ENCODE results near the gene KRT2. TPM values are rescaled to one million over a fixed set of nuclear protein-coding genes. Genes with fewer than 3 reads are reported as not detected.

The KRT2 gene
- total and polyA plus RNA-seq, 8 donors = not detected

- intact Hi-C loops (cut with DNase I; ENCODE audit: low total_unique reads) = no loop called here
- Histone ChIP-seq H3K27ac (no peak overlapping the region), H3K4me1 (peaks cover 0 to 4% (median 0%) of the 10 kb centered on the region in 4 donors), H3K36me3 (no peaks in the 10 kb centered on the region), H3K27me3 (peaks cover 0 to 59% (median 22%) of the 10 kb centered on the region in 3 donors), H3K4me3 (no peak overlapping the region), H3K9me3 (no peaks in the 10 kb centered on the region)
- DNase-seq = no peak
- TF ChIP-seq POLR2AphosphoS5 (IDR thresholded peaks at IDR 0.05) (no peak), POLR2A (IDR thresholded peaks at IDR 0.05) (no peak), CTCF (IDR thresholded peaks at IDR 0.05) (no peak), EP300 (IDR thresholded peaks at IDR 0.05) (no peak)
- WGBS, 5 donors = 62 to 86% (median 84%) methylated on average over 3 of the region's 3 CpGs
These were observed 45.9 kb downstream of the KRT2 start for GRCh38 chr12:52606096-52606495.

- 84 to 92% (median 88%) methylated on average over 1 of the region's 1 CpG for WGBS, 5 donors
These were observed 46.5 kb downstream of the KRT2 start for GRCh38 chr12:52605542-52605941.

GRCh38 chr12:52604859-52605258 lies 47.2 kb downstream of the KRT2 start:
- intact Hi-C loops (cut with DNase I; ENCODE audit: low total_unique reads) = no loop called here
- H3K9me3 ChIP-seq = no peaks in the 10 kb centered on the region
- DNase-seq = no peak
- peaks cover 0 to 5% (median 0%) of the 10 kb centered on the region in 4 donors for H3K4me1 ChIP-seq
- H3K36me3 ChIP-seq = no peaks in the 10 kb centered on the region
- peaks cover 0 to 59% (median 23%) of the 10 kb centered on the region in 3 donors for H3K27me3 ChIP-seq
- no peak overlapping the region for H3K27ac ChIP-seq
- H3K4me3 ChIP-seq = no peak overlapping the region
- TF ChIP-seq EP300 (IDR thresholded peaks at IDR 0.05) (no peak), POLR2A (IDR thresholded peaks at IDR 0.05) (no peak), CTCF (IDR thresholded peaks at IDR 0.05) (no peak), POLR2AphosphoS5 (IDR thresholded peaks at IDR 0.05) (no peak)

More at GRCh38 chr12:52605542-52605941, 46.5 kb downstream of the KRT2 start:
- Histone ChIP-seq H3K4me1 (peaks cover 0 to 5% (median 0%) of the 10 kb centered on the region in 4 donors), H3K27me3 (peaks cover 0 to 59% (median 23%) of the 10 kb centered on the region in 3 donors), H3K9me3 (no peaks in the 10 kb centered on the region), H3K27ac (no peak overlapping the region), H3K36me3 (no peaks in the 10 kb centered on the region), H3K4me3 (no peak overlapping the region)
- no peak for DNase-seq
- intact Hi-C loops (cut with DNase I; ENCODE audit: low total_unique reads) = no loop called here
- TF ChIP-seq POLR2A (IDR thresholded peaks at IDR 0.05) (no peak), POLR2AphosphoS5 (IDR thresholded peaks at IDR 0.05) (no peak), CTCF (IDR thresholded peaks at IDR 0.05) (no peak), EP300 (IDR thresholded peaks at IDR 0.05) (no peak)

- H3K9me3 ChIP-seq = no peaks in the 10 kb centered on the region
- no peak for TF ChIP-seq EP300 (IDR thresholded peaks at IDR 0.05)
- TF ChIP-seq POLR2AphosphoS5 (IDR thresholded peaks at IDR 0.05) = no peak
- no peak for TF ChIP-seq POLR2A (IDR thresholded peaks at IDR 0.05)
- no peak for TF ChIP-seq CTCF (IDR thresholded peaks at IDR 0.05)
- WGBS, 5 donors = 66 to 96% (median 83%) methylated on average over 2 of the region's 2 CpGs
- intact Hi-C loops (cut with DNase I; ENCODE audit: low total_unique reads) = no loop called here
- H3K4me3 ChIP-seq = no peak overlapping the region
- H3K36me3 ChIP-seq = no peaks in the 10 kb centered on the region
- peaks cover 0 to 5% (median 0%) of the 10 kb centered on the region in 4 donors for H3K4me1 ChIP-seq
- H3K27me3 ChIP-seq = peaks cover 0 to 64% (median 23%) of the 10 kb centered on the region in 3 donors
- no peak for DNase-seq
- H3K27ac ChIP-seq = no peak overlapping the region
These were observed 48.7 kb downstream of the KRT2 start for GRCh38 chr12:52603314-52603713.
